Astrocyte of the cerebellum (primary cell): ENCODE results near the gene TMEM176A.

Experiments
- DNase-seq: peaks from one replicate; pipeline ENCODE4 v3.0.0-alpha.2; 2011; ENCODE audit warnings: low read depth
- H3K4me3 ChIP-seq: 2 replicates; pipeline ENCODE4 v1.5.1; 2011; ENCODE audit warnings: mild to moderate bottlenecking, low read depth, low read length, moderate library complexity
- CTCF ChIP-seq: IDR thresholded peaks from 2 replicates; pipeline ENCODE4 v1.5.1; 2012; ENCODE audit warnings: low read length, low read depth, moderate library complexity, mild to moderate bottlenecking; ENCODE audit errors: missing control alignments
- in situ Hi-C: cut with HindIII; loops from 2 replicates; pipeline ENCODE4 v1.10.0; 2017; ENCODE audit warnings: low sequenced_read_pairs

The TMEM176A gene

GRCh38 chr7:150835019-150835418 lies 34.5 kb downstream of the TMEM176A start:
- no peak for DNase-seq
- no peak for TF ChIP-seq CTCF
- in situ Hi-C loops, result loop anchor here (5.0 kb wide), 1 partner anchor 33 kb away; the partner anchor contains the start of genes TMEM176A and TMEM176B
- H3K4me3 ChIP-seq, result no peak overlapping the region

GRCh38 chr7:150835702-150836280 lies 35.2 kb downstream of the TMEM176A start:
- in situ Hi-C loops, result loop anchor here (5.0 kb wide), 1 partner anchor 33 kb away; the partner anchor contains the start of genes TMEM176A and TMEM176B
- no peak overlapping the region for H3K4me3 ChIP-seq
- DNase-seq, result no peak
- no peak for TF ChIP-seq CTCF

- no peak for DNase-seq
- no peak for TF ChIP-seq CTCF
- in situ Hi-C loops, result loop anchor here (5.0 kb wide), 1 partner anchor 37 kb away; the partner anchor contains the start of genes TMEM176A and TMEM176B
- no peak overlapping the region for H3K4me3 ChIP-seq
These were observed 38.5 kb downstream of the TMEM176A start for GRCh38 chr7:150838965-150839650.

GRCh38 chr7:150842018-150842417 lies 41.4 kb downstream of the TMEM176A start:
- no peak for TF ChIP-seq CTCF
- in situ Hi-C loops, result no loop called here
- no peak overlapping the region for H3K4me3 ChIP-seq
- no peak for DNase-seq

GRCh38 chr7:150842716-150843115 lies 42.1 kb downstream of the TMEM176A start:
- no peak for TF ChIP-seq CTCF
- no peak for DNase-seq
- in situ Hi-C loops, result no loop called here
- H3K4me3 ChIP-seq, result no peak overlapping the region

GRCh38 chr7:150845421-150845861 lies 44.9 kb downstream of the TMEM176A start:
- no peak overlapping the region for H3K4me3 ChIP-seq
- DNase-seq, result no peak
- TF ChIP-seq CTCF, result no peak
- in situ Hi-C loops, result no loop called here
